ENCODE measurements around the gene SAMD5. TPM values are rescaled to one million over a fixed set of nuclear protein-coding genes. Genes with fewer than 3 reads are reported as not detected.

The SAMD5 gene
- total and polyA plus RNA-seq, 10 of the 15 experiments (the other 5 are each of a cell fraction or from before 2014, with no cell fraction given): 0.01 to 0.23 (median 0.05) TPM; not detected in 5

DNA sequence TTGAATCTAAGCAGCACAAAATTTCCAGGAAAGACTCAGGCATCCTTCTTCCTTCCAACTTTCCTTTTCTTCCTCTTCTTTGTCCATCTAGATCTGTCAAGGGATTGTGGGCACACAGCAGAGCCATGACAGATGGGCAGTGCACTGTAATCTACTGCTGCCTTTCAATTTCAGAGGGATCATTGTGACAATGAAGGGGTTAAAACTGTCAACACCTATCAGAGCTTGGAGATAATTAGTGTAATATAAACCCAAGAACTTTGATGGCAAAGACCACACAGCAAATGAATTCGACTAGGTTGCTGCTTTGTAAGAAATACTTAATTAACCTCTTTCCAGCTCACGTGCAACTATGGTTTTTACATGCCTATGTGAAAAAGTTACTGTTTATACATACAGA is 55.0 kb downstream of the SAMD5 start:
- intact Hi-C loops (cut with micrococcal nuclease; ENCODE audit: unreplicated experiment): no loop called here
- RAD21 ChIA-PET (ENCODE audit: unreplicated experiment): no interaction called here
- 3% methylated on average over 2 of the region's 2 CpGs for WGBS (ENCODE audit: insufficient coverage, insufficient replicate concordance, low lambda C conversion rate, missing lambda C conversion rate)

More for the DNA sequence above, 55.0 kb downstream of the SAMD5 start:
- TF ChIP-seq SMC3 (IDR thresholded peaks at IDR 0.05; ENCODE audit: borderline replicate concordance, low read length) (no peak), TARDBP (IDR thresholded peaks at IDR 0.05; ENCODE audit: borderline replicate concordance) (no peak), STAT1 (conservative IDR thresholded peaks at IDR 0.05) (no peak), HDAC2 (IDR thresholded peaks at IDR 0.05) (no peak), HDAC6 (IDR thresholded peaks at IDR 0.05; ENCODE audit: unreplicated experiment) (no peak), CREM (IDR thresholded peaks at IDR 0.05; ENCODE audit: low read depth) (no peak), EGR1 (IDR thresholded peaks at IDR 0.05; ENCODE audit: borderline replicate concordance in 1 of 2, low read depth in 2 of 2, low read length in 2 of 2) (no peak)
- TF ChIP-seq, protein P1, sequence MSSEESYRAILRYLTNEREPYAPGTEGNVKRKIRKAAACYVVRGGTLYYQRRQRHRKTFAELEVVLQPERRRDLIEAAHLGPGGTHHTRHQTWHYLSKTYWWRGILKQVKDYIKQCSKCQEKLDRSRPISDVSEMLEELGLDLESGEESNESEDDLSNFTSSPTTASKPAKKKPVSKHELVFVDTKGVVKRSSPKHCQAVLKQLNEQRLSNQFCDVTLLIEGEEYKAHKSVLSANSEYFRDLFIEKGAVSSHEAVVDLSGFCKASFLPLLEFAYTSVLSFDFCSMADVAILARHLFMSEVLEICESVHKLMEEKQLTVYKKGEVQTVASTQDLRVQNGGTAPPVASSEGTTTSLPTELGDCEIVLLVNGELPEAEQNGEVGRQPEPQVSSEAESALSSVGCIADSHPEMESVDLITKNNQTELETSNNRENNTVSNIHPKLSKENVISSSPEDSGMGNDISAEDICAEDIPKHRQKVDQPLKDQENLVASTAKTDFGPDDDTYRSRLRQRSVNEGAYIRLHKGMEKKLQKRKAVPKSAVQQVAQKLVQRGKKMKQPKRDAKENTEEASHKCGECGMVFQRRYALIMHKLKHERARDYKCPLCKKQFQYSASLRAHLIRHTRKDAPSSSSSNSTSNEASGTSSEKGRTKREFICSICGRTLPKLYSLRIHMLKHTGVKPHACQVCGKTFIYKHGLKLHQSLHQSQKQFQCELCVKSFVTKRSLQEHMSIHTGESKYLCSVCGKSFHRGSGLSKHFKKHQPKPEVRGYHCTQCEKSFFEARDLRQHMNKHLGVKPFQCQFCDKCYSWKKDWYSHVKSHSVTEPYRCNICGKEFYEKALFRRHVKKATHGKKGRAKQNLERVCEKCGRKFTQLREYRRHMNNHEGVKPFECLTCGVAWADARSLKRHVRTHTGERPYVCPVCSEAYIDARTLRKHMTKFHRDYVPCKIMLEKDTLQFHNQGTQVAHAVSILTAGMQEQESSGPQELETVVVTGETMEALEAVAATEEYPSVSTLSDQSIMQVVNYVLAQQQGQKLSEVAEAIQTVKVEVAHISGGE (CRISPR knock-in tag; IDR thresholded peaks at IDR 0.05): no peak
- TF ChIP-seq, protein P2, sequence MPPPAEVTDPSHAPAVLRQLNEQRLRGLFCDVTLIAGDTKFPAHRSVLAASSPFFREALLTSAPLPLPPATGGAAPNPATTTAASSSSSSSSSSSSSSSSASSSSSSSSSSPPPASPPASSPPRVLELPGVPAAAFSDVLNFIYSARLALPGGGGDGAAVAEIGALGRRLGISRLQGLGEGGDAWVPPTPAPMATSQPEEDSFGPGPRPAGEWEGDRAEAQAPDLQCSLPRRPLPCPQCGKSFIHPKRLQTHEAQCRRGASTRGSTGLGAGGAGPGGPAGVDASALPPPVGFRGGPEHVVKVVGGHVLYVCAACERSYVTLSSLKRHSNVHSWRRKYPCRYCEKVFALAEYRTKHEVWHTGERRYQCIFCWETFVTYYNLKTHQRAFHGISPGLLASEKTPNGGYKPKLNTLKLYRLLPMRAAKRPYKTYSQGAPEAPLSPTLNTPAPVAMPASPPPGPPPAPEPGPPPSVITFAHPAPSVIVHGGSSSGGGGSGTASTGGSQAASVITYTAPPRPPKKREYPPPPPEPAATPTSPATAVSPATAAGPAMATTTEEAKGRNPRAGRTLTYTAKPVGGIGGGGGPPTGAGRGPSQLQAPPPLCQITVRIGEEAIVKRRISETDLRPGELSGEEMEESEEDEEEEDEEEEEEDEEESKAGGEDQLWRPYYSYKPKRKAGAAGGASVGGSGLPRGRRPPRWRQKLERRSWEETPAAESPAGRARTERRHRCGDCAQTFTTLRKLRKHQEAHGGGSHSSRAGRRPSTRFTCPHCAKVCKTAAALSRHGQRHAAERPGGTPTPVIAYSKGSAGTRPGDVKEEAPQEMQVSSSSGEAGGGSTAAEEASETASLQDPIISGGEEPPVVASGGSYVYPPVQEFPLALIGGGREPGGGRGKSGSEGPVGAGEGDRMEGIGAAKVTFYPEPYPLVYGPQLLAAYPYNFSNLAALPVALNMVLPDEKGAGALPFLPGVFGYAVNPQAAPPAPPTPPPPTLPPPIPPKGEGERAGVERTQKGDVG (CRISPR knock-in tag; IDR thresholded peaks at IDR 0.05): no peak
- BruUV-seq (replicated peaks): no TSS peak
- H4K20me1 ChIP-seq (ENCODE audit: control insufficient read depth, insufficient read depth): no peaks in the 10 kb centered on the region
- no peaks in the 10 kb centered on the region for H3K9me3 ChIP-seq (replicated peaks; ENCODE audit: control insufficient read depth, insufficient read depth, low read length)
- H3K4me2 ChIP-seq (ENCODE audit: control insufficient read depth, insufficient read depth): no peak overlapping the region
- in situ Hi-C loops (cut with MboI): no loop called here
- H3K27me3 ChIP-seq (replicated peaks in 1 of 2; ENCODE audit: control insufficient read depth in 2 of 2, insufficient read depth in 2 of 2, low read length in 1 of 2): no peaks in the 10 kb centered on the region
- ChIA-PET CTCF (no interaction called here), POLR2A (no interaction called here), SMC1A (ENCODE audit: uncharacterized antibody, unreplicated experiment) (no interaction called here)
- no peaks in the 10 kb centered on the region for H3K36me3 ChIP-seq (ENCODE audit: control insufficient read depth in 2 of 2, insufficient read depth in 2 of 2, low read length in 1 of 2)
- DNase-seq (ENCODE audit: low read depth, low spot score): no peak
- no peak overlapping the region for H3K9ac ChIP-seq (ENCODE audit: control insufficient read depth, insufficient read depth, low read length)
- H3K4me1 ChIP-seq (ENCODE audit: control insufficient read depth, insufficient read depth, low read length): no peaks in the 10 kb centered on the region
- H3K4me3 ChIP-seq: no peak overlapping the region
- ATAC-seq: no peak
- H2AFZ ChIP-seq (ENCODE audit: control insufficient read depth, low read depth, low read length): no peak overlapping the region
- no peak overlapping the region for H3K27ac ChIP-seq (ENCODE audit: control insufficient read depth, insufficient read depth)
- H3K79me2 ChIP-seq (ENCODE audit: control insufficient read depth, insufficient read depth, low read length): no peaks in the 10 kb centered on the region
- FAIRE-seq: no peak
